Measurements from ENCODE around the gene ACSF2.
A peak's percentile ranks its signal among the peaks of the same experiment; 100 is the strongest.

The ACSF2 gene

DNA sequence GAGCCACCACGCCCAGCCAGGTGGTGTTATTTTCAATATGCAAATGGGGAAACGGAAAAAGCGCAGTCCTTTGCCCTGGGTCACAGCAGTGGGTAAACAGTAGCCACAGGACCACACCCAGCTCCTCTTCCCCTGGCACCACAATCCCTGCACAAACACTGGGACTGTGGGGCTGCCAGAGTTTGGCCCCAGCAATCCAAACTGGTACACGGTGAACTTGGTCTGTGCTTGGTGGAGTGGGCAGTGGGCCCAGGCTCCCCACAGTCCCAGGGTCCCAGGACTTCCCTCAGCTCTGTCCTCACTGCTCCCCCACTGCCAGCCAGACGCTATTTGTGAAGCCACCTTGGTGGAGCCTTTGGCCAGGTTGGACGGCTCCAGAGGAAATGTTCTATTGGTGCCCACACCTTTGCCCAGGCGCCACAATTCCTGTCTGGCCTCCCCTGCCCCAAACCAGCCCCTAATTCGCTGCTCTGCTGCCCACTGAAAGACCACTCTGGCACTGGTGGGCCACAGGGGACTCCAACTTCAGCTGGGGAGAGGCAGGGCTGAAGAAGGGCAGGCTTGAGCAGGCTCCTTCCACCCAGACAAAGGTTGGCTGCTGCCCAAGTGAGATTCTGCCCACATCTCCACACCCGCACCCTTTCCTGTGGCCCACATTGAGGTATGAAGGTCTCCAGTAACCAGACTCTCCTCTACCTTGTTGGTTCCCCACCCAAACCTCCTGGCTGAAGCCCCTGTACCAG lies 40.5 kb downstream of the ACSF2 start:
- TF ChIP-seq, protein P1, sequence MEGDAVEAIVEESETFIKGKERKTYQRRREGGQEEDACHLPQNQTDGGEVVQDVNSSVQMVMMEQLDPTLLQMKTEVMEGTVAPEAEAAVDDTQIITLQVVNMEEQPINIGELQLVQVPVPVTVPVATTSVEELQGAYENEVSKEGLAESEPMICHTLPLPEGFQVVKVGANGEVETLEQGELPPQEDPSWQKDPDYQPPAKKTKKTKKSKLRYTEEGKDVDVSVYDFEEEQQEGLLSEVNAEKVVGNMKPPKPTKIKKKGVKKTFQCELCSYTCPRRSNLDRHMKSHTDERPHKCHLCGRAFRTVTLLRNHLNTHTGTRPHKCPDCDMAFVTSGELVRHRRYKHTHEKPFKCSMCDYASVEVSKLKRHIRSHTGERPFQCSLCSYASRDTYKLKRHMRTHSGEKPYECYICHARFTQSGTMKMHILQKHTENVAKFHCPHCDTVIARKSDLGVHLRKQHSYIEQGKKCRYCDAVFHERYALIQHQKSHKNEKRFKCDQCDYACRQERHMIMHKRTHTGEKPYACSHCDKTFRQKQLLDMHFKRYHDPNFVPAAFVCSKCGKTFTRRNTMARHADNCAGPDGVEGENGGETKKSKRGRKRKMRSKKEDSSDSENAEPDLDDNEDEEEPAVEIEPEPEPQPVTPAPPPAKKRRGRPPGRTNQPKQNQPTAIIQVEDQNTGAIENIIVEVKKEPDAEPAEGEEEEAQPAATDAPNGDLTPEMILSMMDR (IDR thresholded peaks at IDR 0.05) = no peak
- Histone ChIP-seq H3K4me3 (no peak overlapping the region), H3K27ac (no peak overlapping the region)
- DNase-seq (ENCODE audit: low spot score) = no peak

DNA sequence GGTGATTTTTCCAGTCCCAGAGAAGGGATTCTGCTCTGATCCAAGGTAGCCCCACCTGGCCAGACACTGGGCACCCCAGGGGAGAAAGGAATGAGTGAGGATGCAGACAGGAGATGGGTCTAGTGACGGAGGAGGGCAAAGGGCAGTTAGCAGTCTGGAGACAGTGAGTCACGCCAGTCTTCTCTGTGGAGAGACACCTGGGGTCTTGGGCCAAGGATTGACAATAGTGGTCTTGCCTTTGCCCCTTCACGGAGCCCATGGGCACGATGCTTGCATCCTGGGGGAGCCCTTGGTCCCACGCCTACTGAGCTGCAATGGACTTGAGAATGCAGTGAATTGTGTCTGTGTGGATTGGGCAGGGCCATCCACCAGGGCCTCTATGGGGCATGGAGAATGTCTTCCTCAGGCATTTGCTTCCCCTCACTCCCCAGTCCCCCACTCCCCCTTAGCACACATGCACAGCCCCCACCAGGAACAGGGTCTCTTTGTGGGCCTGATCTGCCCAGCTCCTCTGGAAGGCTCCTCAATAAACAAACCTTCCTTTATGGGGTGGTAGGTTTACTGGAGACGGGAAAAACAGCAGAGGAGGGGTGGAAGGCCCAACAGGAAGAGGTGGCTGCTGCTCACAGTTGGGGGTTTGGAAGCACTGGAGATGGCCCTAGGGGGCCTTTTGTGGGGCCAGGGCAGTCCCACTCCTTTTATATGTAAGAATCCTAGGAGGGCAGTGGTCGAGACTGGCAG lies 41.3 kb downstream of the ACSF2 start:
- DNase-seq (ENCODE audit: low spot score) = no peak
- H3K27ac ChIP-seq = no peak overlapping the region
- no peak overlapping the region for H3K4me3 ChIP-seq
- TF ChIP-seq, protein P1 (IDR thresholded peaks at IDR 0.05) = no peak

DNA sequence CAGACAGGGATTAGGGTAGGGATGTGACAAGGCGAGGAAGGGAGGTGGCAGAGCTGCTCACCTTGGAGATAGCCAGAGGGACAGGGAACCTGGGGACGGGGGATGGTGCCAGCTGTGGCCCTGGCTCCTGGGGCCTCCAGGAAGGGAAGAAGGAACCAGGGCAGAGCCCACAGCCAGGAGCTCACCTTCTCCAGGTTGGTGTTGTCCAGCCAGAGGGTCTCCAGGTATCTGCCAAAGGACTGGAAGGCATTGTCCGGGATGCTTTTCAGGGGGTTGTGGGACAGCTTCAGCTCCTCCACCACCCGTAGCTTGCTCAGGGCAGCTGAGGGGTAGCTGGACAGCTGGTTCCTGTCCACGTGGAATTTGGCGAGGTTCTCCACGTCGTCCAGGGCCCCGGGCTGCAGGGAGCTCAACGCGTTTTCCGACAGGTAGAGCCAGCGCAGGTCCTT lies 41.9 kb downstream of the ACSF2 start:
- DNase-seq (ENCODE audit: low spot score) = peak; percentile 70
- Histone ChIP-seq H3K4me3 (no peak overlapping the region), H3K27ac (no peak overlapping the region)
- TF ChIP-seq, protein P1 (IDR thresholded peaks at IDR 0.05) = no peak

DNA sequence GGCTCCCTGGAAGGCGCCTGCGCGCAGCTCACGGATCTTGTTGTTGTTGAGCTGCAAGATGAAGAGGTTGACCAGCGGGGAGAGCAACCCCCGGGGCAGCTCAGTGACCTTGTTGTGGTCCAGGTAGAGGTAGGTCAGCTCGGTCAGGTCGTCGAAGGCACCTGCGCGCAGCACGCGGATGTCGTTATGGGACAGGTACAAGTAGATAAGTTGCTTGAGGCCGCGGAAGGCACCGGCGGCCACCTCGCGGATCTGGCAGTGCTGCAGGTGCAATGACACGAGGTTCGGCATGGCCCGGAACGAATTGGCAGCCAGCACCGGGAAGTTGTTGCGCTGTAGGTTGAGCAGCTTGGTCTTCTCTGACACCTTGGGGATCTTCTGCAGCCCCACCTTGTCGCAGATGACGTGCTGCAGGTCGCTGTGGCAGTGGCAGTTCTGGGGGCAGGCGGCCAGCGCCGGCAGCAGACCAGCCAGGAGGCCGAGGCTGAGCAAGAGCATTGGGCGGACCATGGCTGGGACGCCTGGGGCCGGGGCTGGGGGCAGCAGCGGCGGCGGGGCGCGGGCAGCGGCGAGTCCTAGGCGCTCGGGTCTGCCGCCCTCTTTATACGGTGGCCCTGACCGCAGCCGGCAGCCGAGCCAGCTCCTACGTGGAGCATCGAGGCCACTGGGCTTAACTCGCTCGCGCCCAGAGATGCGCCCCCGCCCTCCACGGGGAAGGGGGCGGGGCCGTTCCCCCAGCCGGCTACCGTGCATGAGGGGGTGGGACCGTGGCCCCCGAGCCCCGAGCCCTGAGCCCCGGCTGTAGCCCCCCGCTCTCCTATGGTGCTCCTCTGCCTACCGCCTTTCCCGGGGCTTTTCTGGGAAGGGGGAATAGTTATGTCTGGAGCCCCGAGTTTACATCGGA lies 42.5 kb downstream of the ACSF2 start, which contains the start of gene CHAD:
Gene CHAD, minus strand, starts transcription at position 577 of the 904 bp plus-strand sequence. Its CDS starts 67 bp downstream, at position 510.
- TF ChIP-seq, protein P1 (IDR thresholded peaks at IDR 0.05) = no peak
- no peak for DNase-seq (ENCODE audit: low spot score)
- no peak within 1 kb of the TSS for H3K27ac ChIP-seq
- H3K4me3 ChIP-seq = peak within 1 kb of the TSS; percentile 65

DNA sequence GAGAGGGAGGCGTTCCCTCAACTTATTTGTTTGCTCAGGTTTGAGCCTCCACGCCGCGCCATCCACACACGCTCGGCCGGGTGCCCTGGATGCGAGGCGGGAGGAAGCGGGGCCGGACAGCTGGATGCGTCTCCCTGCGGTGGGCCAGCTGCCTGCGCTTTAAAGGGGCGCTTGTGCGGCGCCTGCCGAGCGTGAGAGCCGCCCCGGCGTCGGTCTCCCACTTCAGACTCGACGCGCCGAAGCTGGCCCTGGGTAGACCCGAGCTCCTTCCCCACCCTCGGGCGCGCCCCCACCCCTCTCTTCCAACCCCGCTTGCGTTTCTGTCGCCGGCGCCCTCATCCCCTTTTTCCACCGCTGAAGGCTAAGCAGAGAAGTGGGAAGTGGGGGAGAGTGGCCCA lies 43.2 kb downstream of the ACSF2 start:
- TF ChIP-seq, protein P1 (IDR thresholded peaks at IDR 0.05) = no peak
- peak overlapping the region; percentile 65 for H3K4me3 ChIP-seq
- DNase-seq (ENCODE audit: low spot score) = no peak
- no peak overlapping the region for H3K27ac ChIP-seq

DNA sequence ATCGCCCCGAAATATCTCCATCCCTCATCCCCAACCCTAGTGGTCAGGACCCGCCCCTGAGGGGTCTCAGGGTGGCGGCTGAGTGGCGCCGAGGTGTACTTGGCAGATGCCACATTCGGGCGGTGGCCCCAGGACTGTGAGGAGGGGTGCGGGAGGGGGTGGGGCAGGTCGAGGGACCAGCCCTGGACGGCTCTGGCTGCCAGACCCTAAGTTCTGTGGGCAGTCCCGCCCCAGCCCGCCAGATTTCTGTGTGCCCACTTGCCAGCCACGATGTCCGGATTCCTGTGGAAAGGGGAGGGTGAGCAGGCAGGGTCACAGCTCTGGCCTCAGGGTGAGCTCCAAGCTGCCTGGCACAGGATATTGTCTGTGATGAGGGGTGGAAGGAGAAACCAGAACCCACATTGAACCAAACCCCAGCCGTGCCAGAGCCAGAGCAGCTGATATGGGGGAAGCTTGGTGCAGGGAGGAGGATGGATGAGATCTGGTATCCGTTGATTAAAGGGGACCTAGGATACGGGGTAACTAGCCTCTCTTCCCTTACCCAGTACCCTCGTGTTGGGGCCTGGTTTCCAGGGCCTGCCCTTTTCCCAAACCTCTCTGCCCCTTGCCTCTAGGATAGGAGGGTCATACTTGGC lies 43.8 kb downstream of the ACSF2 start:
- no peak for DNase-seq (ENCODE audit: low spot score)
- Histone ChIP-seq H3K27ac (no peak overlapping the region), H3K4me3 (no peak overlapping the region)
- TF ChIP-seq, protein P1 (IDR thresholded peaks at IDR 0.05) = no peak

Measured in coronary artery (tissue), 2 donors.